ENCODE results near the gene VPS9D1.

GRCh38 chr16:89695875-89696669 is 24.6 kb downstream of the VPS9D1 start:
- TF ChIP-seq TAF1 (conservative IDR thresholded peaks at IDR 0.05) (no peak), FOXA2 (IDR thresholded peaks at IDR 0.05) (no peak), YY1 (IDR thresholded peaks at IDR 0.05) (no peak), JUND (IDR thresholded peaks at IDR 0.05) (no peak), SP1 (IDR thresholded peaks at IDR 0.05) (no peak), FOXA1 (IDR thresholded peaks at IDR 0.05) (no peak), ATF3 (IDR thresholded peaks at IDR 0.05) (no peak), GABPA (IDR thresholded peaks at IDR 0.05 in 1 of 2, conservative IDR thresholded peaks at IDR 0.05 in 1 of 2) (no peak)
- TF ChIP-seq, protein P1, sequence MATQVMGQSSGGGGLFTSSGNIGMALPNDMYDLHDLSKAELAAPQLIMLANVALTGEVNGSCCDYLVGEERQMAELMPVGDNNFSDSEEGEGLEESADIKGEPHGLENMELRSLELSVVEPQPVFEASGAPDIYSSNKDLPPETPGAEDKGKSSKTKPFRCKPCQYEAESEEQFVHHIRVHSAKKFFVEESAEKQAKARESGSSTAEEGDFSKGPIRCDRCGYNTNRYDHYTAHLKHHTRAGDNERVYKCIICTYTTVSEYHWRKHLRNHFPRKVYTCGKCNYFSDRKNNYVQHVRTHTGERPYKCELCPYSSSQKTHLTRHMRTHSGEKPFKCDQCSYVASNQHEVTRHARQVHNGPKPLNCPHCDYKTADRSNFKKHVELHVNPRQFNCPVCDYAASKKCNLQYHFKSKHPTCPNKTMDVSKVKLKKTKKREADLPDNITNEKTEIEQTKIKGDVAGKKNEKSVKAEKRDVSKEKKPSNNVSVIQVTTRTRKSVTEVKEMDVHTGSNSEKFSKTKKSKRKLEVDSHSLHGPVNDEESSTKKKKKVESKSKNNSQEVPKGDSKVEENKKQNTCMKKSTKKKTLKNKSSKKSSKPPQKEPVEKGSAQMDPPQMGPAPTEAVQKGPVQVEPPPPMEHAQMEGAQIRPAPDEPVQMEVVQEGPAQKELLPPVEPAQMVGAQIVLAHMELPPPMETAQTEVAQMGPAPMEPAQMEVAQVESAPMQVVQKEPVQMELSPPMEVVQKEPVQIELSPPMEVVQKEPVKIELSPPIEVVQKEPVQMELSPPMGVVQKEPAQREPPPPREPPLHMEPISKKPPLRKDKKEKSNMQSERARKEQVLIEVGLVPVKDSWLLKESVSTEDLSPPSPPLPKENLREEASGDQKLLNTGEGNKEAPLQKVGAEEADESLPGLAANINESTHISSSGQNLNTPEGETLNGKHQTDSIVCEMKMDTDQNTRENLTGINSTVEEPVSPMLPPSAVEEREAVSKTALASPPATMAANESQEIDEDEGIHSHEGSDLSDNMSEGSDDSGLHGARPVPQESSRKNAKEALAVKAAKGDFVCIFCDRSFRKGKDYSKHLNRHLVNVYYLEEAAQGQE (IDR thresholded peaks at IDR 0.05) = no peak
- TF ChIP-seq, protein P2, sequence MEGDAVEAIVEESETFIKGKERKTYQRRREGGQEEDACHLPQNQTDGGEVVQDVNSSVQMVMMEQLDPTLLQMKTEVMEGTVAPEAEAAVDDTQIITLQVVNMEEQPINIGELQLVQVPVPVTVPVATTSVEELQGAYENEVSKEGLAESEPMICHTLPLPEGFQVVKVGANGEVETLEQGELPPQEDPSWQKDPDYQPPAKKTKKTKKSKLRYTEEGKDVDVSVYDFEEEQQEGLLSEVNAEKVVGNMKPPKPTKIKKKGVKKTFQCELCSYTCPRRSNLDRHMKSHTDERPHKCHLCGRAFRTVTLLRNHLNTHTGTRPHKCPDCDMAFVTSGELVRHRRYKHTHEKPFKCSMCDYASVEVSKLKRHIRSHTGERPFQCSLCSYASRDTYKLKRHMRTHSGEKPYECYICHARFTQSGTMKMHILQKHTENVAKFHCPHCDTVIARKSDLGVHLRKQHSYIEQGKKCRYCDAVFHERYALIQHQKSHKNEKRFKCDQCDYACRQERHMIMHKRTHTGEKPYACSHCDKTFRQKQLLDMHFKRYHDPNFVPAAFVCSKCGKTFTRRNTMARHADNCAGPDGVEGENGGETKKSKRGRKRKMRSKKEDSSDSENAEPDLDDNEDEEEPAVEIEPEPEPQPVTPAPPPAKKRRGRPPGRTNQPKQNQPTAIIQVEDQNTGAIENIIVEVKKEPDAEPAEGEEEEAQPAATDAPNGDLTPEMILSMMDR (IDR thresholded peaks at IDR 0.05; ENCODE audit: low read depth, low read length, missing input control) = no peak
- TF ChIP-seq, protein P3, sequence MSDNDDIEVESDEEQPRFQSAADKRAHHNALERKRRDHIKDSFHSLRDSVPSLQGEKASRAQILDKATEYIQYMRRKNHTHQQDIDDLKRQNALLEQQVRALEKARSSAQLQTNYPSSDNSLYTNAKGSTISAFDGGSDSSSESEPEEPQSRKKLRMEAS (IDR thresholded peaks at IDR 0.05) = no peak

Data from liver (tissue), 3 donors.